ENCODE data around the gene KIAA0232.
"Not testable (repeated sequence)": the region's sequence is repeated elsewhere in the genome, so short reads cannot be mapped to it uniquely, and the experiment has no call there.

KIAA0232 gene

GRCh38 chr4:6811165-6811564, 28.6 kb downstream of the KIAA0232 start:
- no peak for DNase-seq

- DNase-seq: no peak
Measured at GRCh38 chr4:6812766-6813165, 30.2 kb downstream of the KIAA0232 start.

GRCh38 chr4:6813725-6814124, 31.2 kb downstream of the KIAA0232 start:
- no peak for DNase-seq

GRCh38 chr4:6815029-6815836, 32.7 kb downstream of the KIAA0232 start:
- no peak for DNase-seq

GRCh38 chr4:6819295-6819694, 36.8 kb downstream of the KIAA0232 start:
- no peak for DNase-seq

- no peak for DNase-seq
Measured at GRCh38 chr4:6820695-6821094, 38.2 kb downstream of the KIAA0232 start.

- no peak for DNase-seq
Measured at GRCh38 chr4:6824071-6824470, 41.5 kb downstream of the KIAA0232 start.

- DNase-seq: no peak
Measured at GRCh38 chr4:6824772-6825402, 42.4 kb downstream of the KIAA0232 start.

- no peak for DNase-seq
Measured at GRCh38 chr4:6825403-6825802, 42.9 kb downstream of the KIAA0232 start.

- DNase-seq: no peak
Measured at GRCh38 chr4:6826781-6827508, 44.4 kb downstream of the KIAA0232 start.

GRCh38 chr4:6829086-6829485, 46.6 kb downstream of the KIAA0232 start:
- no peak for DNase-seq

GRCh38 chr4:6834867-6835266, 52.3 kb downstream of the KIAA0232 start:
- DNase-seq: no peak

- not testable (repeated sequence) for DNase-seq
Measured at GRCh38 chr4:6835616-6836015, 53.1 kb downstream of the KIAA0232 start.

- DNase-seq: not testable (repeated sequence)
Measured at GRCh38 chr4:6837106-6837505, 54.6 kb downstream of the KIAA0232 start.

GRCh38 chr4:6839579-6839978, 57.1 kb downstream of the KIAA0232 start:
- no peak for DNase-seq

GRCh38 chr4:6840062-6840976, 57.8 kb downstream of the KIAA0232 start:
- DNase-seq: no peak

GRCh38 chr4:6845027-6845426, 62.5 kb downstream of the KIAA0232 start:
- DNase-seq: no peak

GRCh38 chr4:6845574-6845973, 63.0 kb downstream of the KIAA0232 start:
- DNase-seq: no peak

GRCh38 chr4:6847178-6847577, 64.7 kb downstream of the KIAA0232 start:
- no peak for DNase-seq

GRCh38 chr4:6848717-6849305, 66.3 kb downstream of the KIAA0232 start:
- no peak for DNase-seq

- no peak for DNase-seq
Measured at GRCh38 chr4:6849691-6850090, 67.2 kb downstream of the KIAA0232 start.

GRCh38 chr4:6851431-6851830, 68.9 kb downstream of the KIAA0232 start:
- no peak for DNase-seq
